Keratinocyte (primary cell): ENCODE results near the gene SERPINB11.

Experiments used
- EZH2 ChIP-seq: IDR thresholded peaks from one replicate; pipeline ENCODE4 v1.6.1; 2012; ENCODE audit warnings: inconsistent platforms, mild to moderate bottlenecking, low read length, moderate library complexity
- TF ChIP-seq, protein P1 (sequence below), 3 experiments: IDR thresholded peaks in 1 of 3; conservative IDR thresholded peaks in 1 of 3; optimal IDR thresholded peaks in 1 of 3; 2 replicates in 2 of 3; 3 replicates in 1 of 3; pipeline versions ENCODE3 to v1.5.1; 2011; ENCODE audit warnings: low read length in 3 of 3, mild to moderate bottlenecking in 3 of 3, moderate library complexity in 2 of 3, control low read depth in 1 of 3, inconsistent platforms in 1 of 3; ENCODE audit not compliant: insufficient read depth in 2 of 3; ENCODE audit errors: extremely low read depth in 1 of 3

DNA sequence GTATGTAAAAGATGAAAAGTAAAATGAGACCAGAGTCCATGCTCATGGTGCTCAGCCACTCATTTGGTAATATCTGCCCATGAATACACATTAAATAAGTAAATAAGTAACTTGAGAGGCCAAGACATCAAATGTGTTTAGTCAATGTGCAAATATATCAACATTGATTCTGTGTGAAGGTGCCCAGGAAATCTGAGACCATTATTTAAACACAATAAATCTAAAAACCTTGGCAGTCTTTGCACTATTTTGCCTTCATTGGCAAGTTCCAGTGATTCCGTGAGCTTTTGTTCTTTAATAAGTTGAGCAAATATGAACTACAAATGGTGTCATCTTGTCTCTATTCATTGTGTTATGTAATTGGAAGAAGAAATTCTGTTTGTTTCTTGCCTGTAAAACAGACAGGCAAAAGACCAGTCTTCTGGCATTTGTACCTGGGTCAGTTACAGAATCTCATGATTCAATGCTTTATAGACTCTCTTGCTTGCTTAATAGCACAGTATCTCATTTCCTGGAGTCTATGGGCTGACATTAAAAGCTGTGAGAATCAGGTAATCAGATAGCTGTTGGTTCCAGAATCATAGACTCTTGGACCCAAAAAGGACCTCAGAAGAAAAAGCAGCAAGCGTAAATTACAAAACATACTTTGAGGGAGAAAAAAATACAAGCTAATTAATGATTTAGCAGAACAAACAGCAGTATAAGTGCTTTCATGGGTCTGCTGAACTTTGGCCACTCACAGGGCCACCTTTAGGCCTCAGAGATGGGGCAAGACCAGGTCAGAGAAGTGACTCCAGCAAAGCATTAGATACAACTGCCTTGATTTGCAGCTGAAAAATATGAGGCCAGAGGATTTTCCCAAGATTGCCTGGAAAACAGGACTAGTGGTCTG is 21.1 kb upstream of the SERPINB11 start:
- TF ChIP-seq, protein P1, sequence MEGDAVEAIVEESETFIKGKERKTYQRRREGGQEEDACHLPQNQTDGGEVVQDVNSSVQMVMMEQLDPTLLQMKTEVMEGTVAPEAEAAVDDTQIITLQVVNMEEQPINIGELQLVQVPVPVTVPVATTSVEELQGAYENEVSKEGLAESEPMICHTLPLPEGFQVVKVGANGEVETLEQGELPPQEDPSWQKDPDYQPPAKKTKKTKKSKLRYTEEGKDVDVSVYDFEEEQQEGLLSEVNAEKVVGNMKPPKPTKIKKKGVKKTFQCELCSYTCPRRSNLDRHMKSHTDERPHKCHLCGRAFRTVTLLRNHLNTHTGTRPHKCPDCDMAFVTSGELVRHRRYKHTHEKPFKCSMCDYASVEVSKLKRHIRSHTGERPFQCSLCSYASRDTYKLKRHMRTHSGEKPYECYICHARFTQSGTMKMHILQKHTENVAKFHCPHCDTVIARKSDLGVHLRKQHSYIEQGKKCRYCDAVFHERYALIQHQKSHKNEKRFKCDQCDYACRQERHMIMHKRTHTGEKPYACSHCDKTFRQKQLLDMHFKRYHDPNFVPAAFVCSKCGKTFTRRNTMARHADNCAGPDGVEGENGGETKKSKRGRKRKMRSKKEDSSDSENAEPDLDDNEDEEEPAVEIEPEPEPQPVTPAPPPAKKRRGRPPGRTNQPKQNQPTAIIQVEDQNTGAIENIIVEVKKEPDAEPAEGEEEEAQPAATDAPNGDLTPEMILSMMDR (optimal IDR thresholded peaks at IDR 0.05 in 1 of 3, IDR thresholded peaks at IDR 0.05 in 1 of 3, conservative IDR thresholded peaks at IDR 0.05 in 1 of 3; ENCODE audit: extremely low read depth in 1 of 3, insufficient read depth in 2 of 3, low read length in 3 of 3) = no peak
- TF ChIP-seq EZH2 = no peak
